ENCODE results near the gene ZNF135. TPM values are rescaled to one million over a fixed set of nuclear protein-coding genes. Genes with fewer than 3 reads are reported as not detected.

Gene ZNF135
- polyA plus RNA-seq, 10 donors: 9.9 to 19.1 (median 13.7) TPM

DNA sequence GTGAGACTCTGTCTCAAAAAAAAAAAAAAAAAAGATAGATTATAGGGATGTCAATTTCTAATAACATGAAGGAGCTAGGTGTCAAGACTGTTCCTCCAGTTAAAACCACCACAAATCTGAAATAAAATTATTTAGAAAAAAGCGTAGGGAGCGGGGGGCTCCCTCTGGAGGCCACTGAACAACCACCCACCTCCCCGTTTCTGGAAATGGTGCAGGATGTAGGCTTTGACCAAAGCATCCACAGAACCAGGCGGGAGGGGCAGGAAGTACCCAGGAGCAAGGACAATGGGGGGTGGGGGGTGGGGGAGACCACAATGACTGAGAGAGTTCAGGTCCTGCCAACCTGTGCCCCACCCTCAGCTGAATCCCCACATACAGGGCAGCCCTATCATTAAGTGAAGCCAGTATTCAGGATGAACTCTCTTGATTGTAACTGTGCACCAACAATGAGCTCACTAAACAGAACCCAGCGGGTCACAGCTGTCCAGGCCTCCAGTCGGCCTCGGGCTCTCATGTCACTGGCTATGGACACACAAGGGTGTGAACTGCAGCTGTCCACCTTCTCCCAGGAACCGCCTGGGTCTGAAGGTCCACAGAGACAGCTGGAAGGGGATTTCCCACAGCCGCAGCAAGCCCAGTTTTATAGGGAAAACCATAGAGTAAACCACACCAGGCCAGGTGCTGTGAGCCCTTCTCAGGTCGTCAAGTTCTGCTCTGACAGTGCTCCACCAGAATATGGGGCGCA, 32.3 kb downstream of the ZNF135 start:
- peak; percentile 17 to 37 (median 19) for DNase-seq

DNA sequence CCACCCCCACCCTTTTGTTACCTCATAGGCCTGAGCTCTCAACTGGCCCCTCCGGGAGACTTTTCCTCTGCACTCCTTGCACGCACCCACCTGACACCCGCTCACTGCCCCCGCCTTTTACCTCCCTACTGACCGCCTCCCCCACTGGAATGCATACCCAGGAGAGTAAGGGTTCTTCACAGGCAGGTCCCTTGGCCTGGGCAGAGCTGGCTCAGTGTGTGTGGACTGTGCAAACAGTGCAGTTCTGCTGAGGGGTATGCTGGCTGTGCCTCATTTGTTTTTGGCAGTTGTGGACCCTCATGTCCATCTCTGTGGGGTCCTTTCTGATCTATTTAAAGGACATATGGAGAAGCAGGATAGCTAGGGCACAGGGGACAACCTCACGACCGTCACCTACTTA, 34.0 kb downstream of the ZNF135 start:
- DNase-seq: no peak

DNA sequence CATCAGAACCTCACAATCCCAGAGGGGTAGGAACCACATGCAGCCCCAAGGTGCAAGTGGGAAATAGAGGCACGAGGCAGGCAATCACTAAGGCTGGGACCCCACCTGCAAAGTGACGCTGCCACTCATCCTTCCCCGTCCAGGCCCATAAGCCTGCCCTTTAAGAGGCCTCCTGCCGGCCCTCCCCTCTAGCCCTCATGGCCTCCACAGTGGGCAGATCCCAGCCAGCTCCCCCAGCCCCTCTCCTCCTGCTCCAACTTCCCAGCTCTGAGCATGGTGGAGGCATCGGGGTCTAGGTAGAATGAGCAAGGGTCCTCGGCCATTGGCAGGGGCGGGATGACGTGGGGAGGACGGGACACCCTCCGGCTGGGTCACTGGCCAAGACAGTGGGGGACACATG, 36.2 kb downstream of the ZNF135 start:
- no peak for DNase-seq

DNA sequence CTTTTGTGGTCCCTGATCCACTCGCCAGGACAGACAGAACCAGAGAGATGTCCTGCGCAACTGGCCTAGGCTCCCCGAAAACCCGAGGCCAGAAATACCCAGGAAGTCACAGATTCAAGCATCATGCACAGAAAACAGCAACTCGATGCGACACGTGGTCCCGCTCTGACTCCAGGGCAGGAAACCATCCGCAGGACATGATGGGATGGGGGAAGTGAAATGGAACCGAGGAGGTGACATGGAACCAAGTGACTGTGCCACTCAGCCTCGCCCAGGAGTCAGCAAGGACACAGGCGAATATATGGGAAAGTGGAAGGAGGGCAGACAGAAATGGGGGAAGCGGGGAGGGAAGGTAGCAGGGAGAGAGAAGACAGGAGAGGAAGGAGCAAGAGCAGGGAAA, 37.8 kb downstream of the ZNF135 start:
- DNase-seq: no peak

DNA sequence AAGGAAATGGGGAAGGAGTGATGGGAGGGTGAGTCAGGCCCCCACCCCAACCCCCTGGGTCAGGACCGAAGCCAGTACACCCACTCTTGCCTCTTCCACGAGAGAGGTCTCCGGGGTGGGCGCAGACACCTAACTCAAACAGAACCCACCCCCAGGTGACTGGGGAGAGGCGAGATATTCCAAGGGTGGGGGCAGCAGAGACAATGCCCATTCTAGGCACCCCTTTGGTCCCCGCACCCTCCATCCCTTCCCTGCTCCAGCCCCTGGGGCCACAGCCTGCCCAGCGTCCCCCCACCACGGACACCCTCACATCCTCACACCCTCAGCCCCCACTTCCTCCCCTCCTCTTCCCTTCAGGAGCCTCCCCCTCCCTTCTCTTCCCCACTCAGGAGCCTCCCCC, 38.3 kb downstream of the ZNF135 start:
- no peak for DNase-seq

DNA sequence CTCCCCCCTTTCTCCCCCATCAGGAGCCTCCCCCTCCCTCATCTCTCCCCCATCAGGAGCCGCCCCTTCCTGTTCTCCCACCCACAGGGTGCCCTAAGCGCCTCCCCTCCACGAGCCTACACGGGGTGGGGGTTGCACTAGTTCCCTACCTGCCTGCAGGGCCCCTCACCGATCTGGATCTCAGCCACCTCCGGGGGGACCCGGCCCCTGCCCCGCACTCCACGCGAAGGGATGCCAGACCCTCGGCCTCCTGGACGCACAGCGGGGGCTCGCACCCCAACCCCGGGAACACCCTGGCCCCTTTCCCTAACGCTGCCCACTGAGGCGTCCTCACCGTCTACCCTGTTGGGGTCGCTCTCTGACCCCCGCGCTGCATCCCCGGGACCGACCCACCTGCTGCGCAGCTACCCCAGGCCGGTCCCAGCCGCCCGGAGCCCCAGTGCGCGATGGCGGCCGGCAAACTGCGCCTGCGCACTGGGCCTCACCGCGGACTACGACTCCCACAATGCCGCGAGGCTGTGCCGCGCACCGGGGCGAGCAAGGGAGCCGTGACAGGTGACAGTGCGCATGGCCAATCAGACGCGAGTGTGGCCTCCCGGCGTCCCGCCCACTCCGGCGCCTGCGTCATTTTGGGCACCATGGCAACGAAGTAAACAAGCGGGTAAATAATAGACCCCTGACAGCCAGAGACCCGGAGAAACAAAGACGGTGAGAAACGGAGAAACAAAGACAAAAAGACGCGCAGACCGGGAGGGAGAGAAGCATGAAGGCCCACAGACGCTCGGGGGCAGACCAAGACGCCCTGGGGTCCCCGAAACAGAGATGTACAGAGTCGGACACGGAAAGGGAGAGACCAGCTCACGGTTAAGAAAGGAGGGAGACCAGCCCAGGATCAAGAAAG, 38.9 kb downstream of the ZNF135 start, which contains the start of gene ZSCAN18:
TSS of gene ZSCAN18 (minus strand) at position 451 of the 901 bp plus-strand sequence. CDS start 7,964 bp downstream, outside the sequence.
- peak; percentile 97 to 99 (median 99) for DNase-seq

DNA sequence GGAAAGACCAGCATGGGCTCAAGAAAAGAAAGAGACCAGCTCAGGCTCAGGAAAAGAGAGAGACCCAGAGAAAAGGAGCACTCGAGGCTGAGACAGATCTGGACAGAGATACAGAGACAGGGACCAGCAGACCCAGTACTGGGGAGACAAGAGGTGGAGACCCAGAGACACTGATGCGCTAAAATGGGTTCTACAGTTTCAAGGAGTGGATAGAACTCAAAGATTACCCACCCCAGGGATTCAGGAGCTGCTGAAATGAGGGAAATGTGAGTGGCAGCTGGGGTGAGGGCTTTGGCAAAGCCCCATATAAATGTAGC, 39.6 kb downstream of the ZNF135 start:
- no peak for DNase-seq

DNA sequence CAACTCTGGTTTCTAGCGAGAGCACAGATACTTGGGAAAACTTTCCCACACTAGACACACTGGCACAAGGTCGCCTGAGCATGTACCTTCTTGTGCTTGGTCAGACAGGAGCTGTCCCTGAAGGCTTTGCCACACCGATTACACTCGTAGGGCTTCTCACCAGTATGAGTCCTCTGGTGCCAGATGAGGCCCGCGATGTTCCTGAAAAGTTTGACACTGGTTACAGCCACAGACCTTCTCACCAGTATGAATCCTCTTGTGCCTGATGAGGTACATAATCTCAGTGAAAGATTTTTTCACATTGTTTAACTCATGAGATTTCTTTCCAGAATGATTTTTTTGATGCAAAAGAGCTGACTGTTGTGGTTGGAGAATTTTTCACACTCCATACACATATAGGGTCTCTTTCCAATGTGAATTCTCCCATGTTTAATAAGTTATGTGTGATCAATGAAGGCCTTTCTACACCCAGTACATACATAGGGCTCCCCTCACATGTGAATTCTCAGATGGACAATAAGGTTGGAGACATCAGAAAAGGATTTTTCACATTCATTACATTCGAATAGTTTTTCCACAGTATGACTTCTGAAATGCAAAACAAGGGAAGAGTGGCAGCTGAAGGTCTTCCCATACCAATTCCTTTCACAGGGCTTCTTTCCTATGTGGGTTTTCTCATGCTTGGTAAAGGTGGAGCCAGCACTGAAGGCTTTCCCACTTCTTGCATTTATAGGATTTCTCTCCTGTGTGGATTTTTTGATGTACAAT, 48.9 kb downstream of the ZNF135 start:
- no peak for DNase-seq

DNA sequence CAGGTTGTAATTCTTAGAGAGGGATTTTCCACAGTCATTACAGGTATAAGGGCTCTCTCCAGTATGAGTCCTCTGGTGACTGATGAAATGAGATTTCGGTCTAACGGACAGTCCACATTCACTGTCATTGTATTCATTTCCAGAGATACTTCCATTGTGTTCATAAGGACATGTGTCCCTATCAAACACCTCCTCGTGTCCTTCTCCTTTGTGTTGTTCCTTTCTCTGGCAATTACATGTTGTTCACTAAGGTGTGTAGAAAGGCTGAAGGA, 49.4 kb downstream of the ZNF135 start:
- no peak for DNase-seq

DNA sequence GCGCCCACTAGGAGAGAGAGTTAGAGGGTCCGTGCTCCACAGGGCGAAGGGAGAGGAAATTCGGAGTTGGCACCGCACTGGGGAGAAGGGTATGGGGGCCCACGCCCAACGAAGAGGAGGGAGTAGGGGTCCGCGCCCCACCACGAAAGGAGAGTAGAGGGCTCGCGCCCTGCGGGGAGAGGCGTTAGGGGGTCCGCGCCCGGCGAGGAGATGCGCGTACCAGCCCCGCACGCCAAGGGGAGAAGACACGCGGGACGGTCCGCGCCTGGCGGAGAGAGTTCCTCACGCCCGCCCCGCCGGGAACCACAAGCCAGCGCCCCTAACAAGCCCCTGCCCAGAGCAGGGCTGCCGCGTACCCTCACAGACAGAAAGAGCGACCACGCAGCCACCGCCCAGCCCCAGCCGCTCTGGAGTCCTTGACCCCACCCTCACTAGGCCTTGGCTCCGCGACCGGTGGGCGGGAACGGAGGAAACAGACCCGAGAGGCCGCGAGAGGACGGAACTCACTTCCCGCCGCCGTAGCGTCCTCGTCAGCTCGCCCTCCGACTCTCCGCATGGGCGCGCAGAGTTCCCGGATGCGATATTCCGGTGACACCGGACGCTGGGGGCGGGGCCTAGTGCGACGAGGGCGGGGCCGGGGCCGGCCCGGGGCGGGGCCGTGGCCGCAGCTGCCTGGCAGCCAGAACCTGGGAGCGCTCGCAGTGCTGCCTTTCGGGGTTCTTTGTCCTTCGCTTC, 58.9 kb downstream of the ZNF135 start:
- peak; percentile 2 to 55 (median 29) for DNase-seq

DNA sequence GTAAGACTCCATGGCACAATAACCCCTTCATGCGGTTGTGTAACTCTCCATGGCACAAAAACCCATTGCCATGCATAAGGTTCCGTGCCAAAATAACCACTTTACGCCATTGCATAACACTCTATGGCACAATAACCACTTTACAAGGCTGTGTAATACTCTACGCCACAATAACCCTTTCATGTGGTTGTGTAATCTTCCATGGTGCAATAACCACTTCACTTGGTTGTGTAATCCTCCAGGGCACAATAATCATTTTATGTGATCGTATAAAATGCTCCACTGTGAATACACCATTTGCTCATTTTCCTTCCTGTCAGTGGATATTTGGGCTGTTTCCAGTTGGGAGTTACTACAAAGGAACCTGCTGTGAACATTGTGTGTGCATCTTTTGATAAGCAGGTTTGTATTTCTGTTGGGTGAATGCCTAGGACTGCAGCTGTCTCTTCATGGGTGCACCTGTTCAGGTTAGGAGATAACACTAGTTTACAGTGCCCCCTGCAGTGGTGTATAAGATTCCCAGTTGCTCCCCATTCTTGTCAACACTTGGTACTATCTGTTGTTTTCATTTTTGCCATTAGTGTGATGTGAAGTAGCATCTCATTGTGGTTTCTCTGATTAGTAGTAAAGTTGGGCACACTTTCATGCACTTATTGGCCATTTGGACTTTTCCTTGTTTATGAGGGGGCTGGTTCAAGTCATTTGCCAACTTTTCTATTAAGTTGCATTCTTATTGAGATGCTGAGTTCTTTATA, 60.1 kb downstream of the ZNF135 start:
- DNase-seq: no peak

Other genes with a start within 250 kb of the ZNF135 start
- gene ZNF552, start 244.4 kb upstream of the ZNF135 start, polyA plus RNA-seq (ENCODE audit: insufficient read length in 10 of 10): 1 to 10 TPM; 2.1 to 6.4 (median 3.9) TPM
- 1 to 10 TPM; 3.3 to 7.5 (median 5.4) TPM for gene ZNF587B, start 229.0 kb upstream of the ZNF135 start, polyA plus RNA-seq (ENCODE audit: insufficient read length in 10 of 10)
- 10 to 100 TPM in 8 of 10 donors, 1 to 10 TPM in 2; 9.0 to 24.7 (median 14.7) TPM for gene ZNF587, start 209.4 kb upstream of the ZNF135 start, polyA plus RNA-seq (ENCODE audit: insufficient read length in 10 of 10)
- 10 to 100 TPM; 13.7 to 34.6 (median 24.3) TPM for gene ZNF814, start 170.2 kb upstream of the ZNF135 start, polyA plus RNA-seq (ENCODE audit: insufficient read length in 10 of 10)
- 10 to 100 TPM in 8 of 10 donors, 1 to 10 TPM in 2; 9.2 to 18.8 (median 11.9) TPM for gene ZNF417, start 142.7 kb upstream of the ZNF135 start, polyA plus RNA-seq (ENCODE audit: insufficient read length in 10 of 10)
- 10 to 100 TPM in 5 of 10 donors, 1 to 10 TPM in 5; 6.0 to 19.1 (median 9.6) TPM for gene ZNF418, start 123.9 kb upstream of the ZNF135 start, polyA plus RNA-seq (ENCODE audit: insufficient read length in 10 of 10)
- gene ZNF256, start 111.6 kb upstream of the ZNF135 start, polyA plus RNA-seq (ENCODE audit: insufficient read length in 10 of 10): 1 to 10 TPM; 3.8 to 7.0 (median 6.0) TPM
- gene C19orf18, start 84.7 kb upstream of the ZNF135 start, polyA plus RNA-seq (ENCODE audit: insufficient read length in 10 of 10): 1 to 10 TPM in 5 of 10 donors, under 1 TPM in 5; 0.49 to 3.2 (median 1.0) TPM
- 10 to 100 TPM in 8 of 10 donors, 1 to 10 TPM in 2; 9.1 to 14.2 (median 11.8) TPM for gene ZNF606, start 56.5 kb upstream of the ZNF135 start, polyA plus RNA-seq (ENCODE audit: insufficient read length in 10 of 10)
- 1 to 10 TPM in 4 of 10 donors, under 1 TPM in 6; 0.48 to 1.5 (median 0.91) TPM for gene ZSCAN1, start 25.3 kb upstream of the ZNF135 start, polyA plus RNA-seq (ENCODE audit: insufficient read length in 10 of 10)
- gene ZSCAN18, start 38.9 kb downstream of the ZNF135 start, polyA plus RNA-seq (ENCODE audit: insufficient read length in 10 of 10): 10 to 100 TPM; 50.1 to 66.8 (median 56.6) TPM
- 10 to 100 TPM; 10.5 to 14.5 (median 11.5) TPM for gene ZNF329, start 91.5 kb downstream of the ZNF135 start, polyA plus RNA-seq (ENCODE audit: insufficient read length in 10 of 10)
- 10 to 100 TPM in 3 of 10 donors, 1 to 10 TPM in 7; 7.5 to 11.7 (median 9.7) TPM for gene ZNF274, start 123.8 kb downstream of the ZNF135 start, polyA plus RNA-seq (ENCODE audit: insufficient read length in 10 of 10)
- gene ZNF544, start 169.6 kb downstream of the ZNF135 start, polyA plus RNA-seq (ENCODE audit: insufficient read length in 10 of 10): 10 to 100 TPM; 11.1 to 20.5 (median 16.9) TPM
- 1 to 10 TPM; 4.0 to 6.7 (median 5.3) TPM for gene ZNF8, start 219.7 kb downstream of the ZNF135 start, polyA plus RNA-seq (ENCODE audit: insufficient read length in 10 of 10)
- 10 to 100 TPM; 23.7 to 34.9 (median 30.5) TPM for gene ERVK3-1, start 246.1 kb downstream of the ZNF135 start, polyA plus RNA-seq (ENCODE audit: insufficient read length in 10 of 10)